NCI-H526 treated with DMSO at 0.1 percent for 48 hours (cell line): ENCODE measurements around the gene OSBPL1A.

ENCODE experiments used
- DNase-seq: peaks from one replicate; lab custom pipeline; 2025; lab: John Stamatoyannopoulos, UW

The OSBPL1A gene

GRCh38 chr18:24219561-24220317 lies 177.9 kb downstream of the OSBPL1A start:
- DNase-seq: no peak

- no peak for DNase-seq
Observed at GRCh38 chr18:24214913-24215312, 182.7 kb downstream of the OSBPL1A start.

- no peak for DNase-seq
Observed at GRCh38 chr18:24214144-24214543, 183.5 kb downstream of the OSBPL1A start.

- no peak for DNase-seq
Observed at GRCh38 chr18:24212939-24213338, 184.7 kb downstream of the OSBPL1A start.

- no peak for DNase-seq
Observed at GRCh38 chr18:24209558-24209957, 188.1 kb downstream of the OSBPL1A start.

GRCh38 chr18:24208270-24209035 lies 189.2 kb downstream of the OSBPL1A start:
- DNase-seq: no peak

- DNase-seq: no peak
Observed at GRCh38 chr18:24204904-24205303, 192.7 kb downstream of the OSBPL1A start.

- no peak for DNase-seq
Observed at GRCh38 chr18:24201699-24202687, 195.6 kb downstream of the OSBPL1A start.

GRCh38 chr18:24200494-24201290 lies 196.9 kb downstream of the OSBPL1A start:
- no peak for DNase-seq

- DNase-seq: no peak
Observed at GRCh38 chr18:24199372-24199962, 198.2 kb downstream of the OSBPL1A start.

- DNase-seq: no peak
Observed at GRCh38 chr18:24198461-24198860, 199.2 kb downstream of the OSBPL1A start.

- DNase-seq: no peak
Observed at GRCh38 chr18:24197412-24197811, 200.2 kb downstream of the OSBPL1A start.

GRCh38 chr18:24196764-24197163 lies 200.9 kb downstream of the OSBPL1A start:
- no peak for DNase-seq

GRCh38 chr18:24195296-24196053 lies 202.1 kb downstream of the OSBPL1A start:
- DNase-seq: no peak

- no peak for DNase-seq
Observed at GRCh38 chr18:24190590-24190989, 207.0 kb downstream of the OSBPL1A start.

GRCh38 chr18:24189664-24190346 lies 207.8 kb downstream of the OSBPL1A start:
- DNase-seq: no peak

GRCh38 chr18:24189007-24189528 lies 208.6 kb downstream of the OSBPL1A start:
- DNase-seq: no peak

GRCh38 chr18:24188120-24188519 lies 209.5 kb downstream of the OSBPL1A start:
- DNase-seq: no peak

GRCh38 chr18:24187689-24188088 lies 209.9 kb downstream of the OSBPL1A start:
- no peak for DNase-seq
